Fibroblast of villous mesenchyme (primary cell): ENCODE results near the gene DCAF17. TPM values are rescaled to one million over a fixed set of nuclear protein-coding genes. Genes with fewer than 3 reads are reported as not detected.

Source experiments
- DNase-seq: peaks from one replicate; pipeline ENCODE4 v3.0.0-alpha.2; 2010; ENCODE audit warnings: low read depth
- H3K4me3 ChIP-seq: 2 replicates; pipeline ENCODE4 v1.5.1; 2011; ENCODE audit warnings: low read depth, mild to moderate bottlenecking, low read length
- total RNA-seq: library from RNA; depleted of rRNA; stranded (reverse); fragments of >200 nt; gene quantifications from 2 replicates; pipeline ENCODE4 v1.2.3, GENCODE V29; 2012
- TF ChIP-seq, protein P1 (sequence below): IDR thresholded peaks from 2 replicates; pipeline ENCODE4 v1.5.1; 2012; ENCODE audit warnings: low read depth, mild to moderate bottlenecking, low read length; ENCODE audit not compliant: insufficient read depth

DCAF17 gene
- total RNA-seq, 1 donor = 29.4 TPM

DNA sequence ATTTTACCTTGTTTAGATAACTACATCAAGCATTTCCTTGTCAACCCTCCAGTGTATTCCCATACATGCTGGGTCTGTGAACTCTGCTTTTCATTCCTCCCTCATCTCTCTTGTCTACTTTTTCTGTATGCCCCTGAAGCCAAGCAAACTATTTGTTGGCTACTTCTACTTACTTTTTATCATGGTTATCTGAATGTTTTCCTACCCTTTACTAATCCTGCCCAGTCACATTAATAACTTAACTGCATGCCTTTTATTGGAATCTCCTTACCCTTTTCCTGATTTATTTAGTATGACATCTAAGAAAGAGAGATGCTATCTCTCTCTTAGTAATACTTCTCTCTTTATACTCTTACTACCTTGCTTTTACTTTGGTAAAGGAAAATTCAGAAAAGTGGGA, 17.0 kb downstream of the DCAF17 start:
- no peak for DNase-seq
- TF ChIP-seq, protein P1, sequence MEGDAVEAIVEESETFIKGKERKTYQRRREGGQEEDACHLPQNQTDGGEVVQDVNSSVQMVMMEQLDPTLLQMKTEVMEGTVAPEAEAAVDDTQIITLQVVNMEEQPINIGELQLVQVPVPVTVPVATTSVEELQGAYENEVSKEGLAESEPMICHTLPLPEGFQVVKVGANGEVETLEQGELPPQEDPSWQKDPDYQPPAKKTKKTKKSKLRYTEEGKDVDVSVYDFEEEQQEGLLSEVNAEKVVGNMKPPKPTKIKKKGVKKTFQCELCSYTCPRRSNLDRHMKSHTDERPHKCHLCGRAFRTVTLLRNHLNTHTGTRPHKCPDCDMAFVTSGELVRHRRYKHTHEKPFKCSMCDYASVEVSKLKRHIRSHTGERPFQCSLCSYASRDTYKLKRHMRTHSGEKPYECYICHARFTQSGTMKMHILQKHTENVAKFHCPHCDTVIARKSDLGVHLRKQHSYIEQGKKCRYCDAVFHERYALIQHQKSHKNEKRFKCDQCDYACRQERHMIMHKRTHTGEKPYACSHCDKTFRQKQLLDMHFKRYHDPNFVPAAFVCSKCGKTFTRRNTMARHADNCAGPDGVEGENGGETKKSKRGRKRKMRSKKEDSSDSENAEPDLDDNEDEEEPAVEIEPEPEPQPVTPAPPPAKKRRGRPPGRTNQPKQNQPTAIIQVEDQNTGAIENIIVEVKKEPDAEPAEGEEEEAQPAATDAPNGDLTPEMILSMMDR = no peak
- H3K4me3 ChIP-seq = no peak overlapping the region

DNA sequence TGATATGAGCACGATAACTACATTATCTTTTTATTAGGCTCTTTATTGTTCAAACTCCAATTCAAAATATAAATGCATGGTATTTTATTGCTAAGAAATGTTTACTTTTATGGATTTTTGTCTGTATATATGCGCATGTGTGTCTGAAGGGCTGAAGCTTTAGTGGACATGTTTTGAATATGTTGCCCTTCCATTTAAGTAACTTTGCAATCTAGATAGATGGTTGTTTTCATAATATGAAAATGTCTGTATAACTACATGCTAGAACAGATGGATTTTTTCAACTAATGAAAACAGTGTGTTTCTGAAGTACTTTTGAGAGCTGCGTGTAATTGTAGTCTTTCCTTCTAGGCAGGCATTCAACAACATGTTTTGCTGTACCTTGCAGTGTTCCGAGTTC, 18.7 kb downstream of the DCAF17 start:
- no peak overlapping the region for H3K4me3 ChIP-seq
- DNase-seq = no peak
- TF ChIP-seq, protein P1 = no peak

DNA sequence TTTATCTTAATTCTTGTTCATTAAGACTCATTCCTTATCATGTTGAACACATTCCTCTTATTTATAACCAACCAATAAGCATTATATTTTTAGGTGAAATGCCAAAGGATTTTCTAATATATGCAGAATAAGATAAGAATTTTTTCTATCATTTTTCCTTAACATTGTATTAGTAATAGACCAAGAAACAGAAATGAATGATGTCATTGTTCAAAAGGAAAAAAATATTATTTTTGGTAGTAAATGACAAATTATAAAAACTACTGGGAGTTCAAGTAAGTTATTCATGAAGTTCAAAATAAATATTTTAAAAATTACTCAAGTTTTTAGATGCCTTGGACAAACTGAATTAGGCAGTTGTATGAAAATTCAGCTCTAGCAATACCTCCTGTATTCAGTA, 25.5 kb downstream of the DCAF17 start:
- no peak for DNase-seq

DNA sequence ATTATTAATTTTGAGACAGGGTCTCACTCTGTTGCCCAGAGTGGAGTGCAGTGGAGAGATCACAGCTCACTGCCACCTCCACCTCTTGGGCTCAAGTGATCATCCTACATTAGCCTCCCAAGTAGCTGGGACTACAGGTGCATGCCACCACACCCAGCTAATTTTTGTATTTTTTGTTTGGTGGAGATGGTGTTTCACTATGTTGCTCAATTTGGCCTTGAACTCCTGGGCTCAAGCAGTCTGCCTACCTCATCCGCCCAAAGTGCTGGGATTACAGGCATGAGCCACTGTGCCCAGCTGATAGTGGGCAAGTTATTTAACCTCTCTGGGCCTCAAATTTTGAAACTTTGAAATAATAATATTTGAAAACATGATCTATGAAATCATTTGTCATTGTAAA, 26.5 kb downstream of the DCAF17 start:
- TF ChIP-seq, protein P1 = no peak
- no peak for DNase-seq
- H3K4me3 ChIP-seq = no peak overlapping the region

More for the DNA sequence above, 25.5 kb downstream of the DCAF17 start:
- TF ChIP-seq, protein P1 = no peak
- no peak overlapping the region for H3K4me3 ChIP-seq

DNA sequence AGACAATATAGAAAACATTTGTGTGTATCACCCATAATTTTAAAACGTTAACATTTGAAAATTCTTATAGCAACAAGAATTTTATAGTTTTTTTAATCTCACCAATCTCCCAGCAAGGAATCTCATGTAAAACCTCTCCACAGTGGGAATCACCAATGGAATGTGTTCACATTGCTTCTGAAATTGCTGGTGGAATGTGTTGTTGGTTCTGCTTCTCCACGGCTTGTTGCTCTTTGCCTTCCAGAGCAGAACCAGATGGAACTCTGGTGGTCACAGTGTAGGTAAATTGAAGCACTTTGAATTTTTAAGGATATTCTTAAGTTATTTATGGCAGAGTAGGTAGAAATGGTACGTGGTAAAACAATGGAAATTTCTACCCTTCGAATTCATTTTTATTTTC, 35.1 kb downstream of the DCAF17 start:
- H3K4me3 ChIP-seq = no peak overlapping the region
- TF ChIP-seq, protein P1 = no peak
- no peak for DNase-seq

DNA sequence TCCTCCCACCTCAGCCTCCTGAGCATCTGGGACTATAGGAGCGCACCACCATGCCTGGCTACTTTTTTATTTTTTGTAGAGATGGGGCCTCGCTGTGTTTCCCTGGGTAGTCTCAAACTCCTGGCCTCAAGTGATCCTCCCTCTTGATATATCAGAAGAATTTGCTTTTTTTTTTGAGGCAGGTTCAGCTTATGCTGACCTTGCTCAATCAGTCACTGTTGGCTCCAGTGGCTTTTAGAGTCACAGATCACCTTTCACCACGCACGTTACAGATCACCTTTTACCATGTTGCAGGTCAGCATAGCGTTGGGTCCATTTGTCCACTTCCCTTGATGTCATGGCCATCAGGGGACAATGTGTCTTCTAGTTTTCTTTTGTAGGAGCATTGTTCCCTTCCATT, 36.1 kb downstream of the DCAF17 start:
- no peak for DNase-seq
- H3K4me3 ChIP-seq = no peak overlapping the region
- TF ChIP-seq, protein P1 = no peak

DNA sequence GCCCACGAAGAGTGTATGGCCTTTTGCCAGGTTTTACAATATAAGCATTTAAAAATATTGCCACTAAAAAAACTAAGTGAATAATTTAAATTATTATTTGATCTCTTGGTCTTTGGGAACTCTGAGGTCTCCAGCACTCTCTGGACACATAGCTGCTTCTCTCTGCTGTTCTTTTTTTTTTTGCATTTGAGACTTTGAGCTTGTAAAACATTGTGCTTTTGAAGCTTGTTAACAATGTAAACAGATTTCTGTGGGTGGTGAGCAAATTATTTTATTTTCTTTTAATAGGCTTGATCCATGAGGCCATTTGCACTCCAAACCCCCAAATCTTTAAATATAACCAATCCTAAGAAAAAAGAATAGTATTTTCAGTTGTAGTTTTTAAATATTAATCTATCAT, 42.0 kb downstream of the DCAF17 start:
- TF ChIP-seq, protein P1 = no peak
- no peak overlapping the region for H3K4me3 ChIP-seq
- DNase-seq = no peak
